ENCODE measurements around the gene PSMB1. TPM values are rescaled to one million over a fixed set of nuclear protein-coding genes. Genes with fewer than 3 reads are reported as not detected.

The PSMB1 gene
- total and polyA plus RNA-seq, 2 experiments from 2014 or later = 357 to 576 TPM

DNA sequence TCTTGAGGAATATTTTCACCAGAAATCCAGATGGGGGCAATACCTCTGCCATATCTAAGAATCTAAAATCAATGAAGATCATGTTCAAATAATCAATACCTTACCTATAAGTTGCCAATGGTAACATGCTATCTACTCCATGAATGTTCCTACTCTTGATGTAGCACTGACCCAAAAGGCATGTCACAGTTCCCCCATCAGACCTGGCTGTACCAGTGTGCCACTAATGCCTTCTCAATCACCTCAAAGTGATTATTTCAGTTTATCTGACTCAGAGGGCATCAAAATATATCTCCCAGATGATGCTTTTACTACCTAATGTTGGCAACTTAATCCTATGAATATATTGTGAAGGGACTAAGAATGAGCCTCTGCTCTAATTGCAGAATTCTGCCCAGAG lies 25.8 kb upstream of the PSMB1 start:
- peaks cover 13% of the 10 kb centered on the region for H3K36me3 ChIP-seq (ENCODE audit: insufficient read depth)
- no peak overlapping the region for H3K27ac Mint-ChIP-seq
- no peaks in the 10 kb centered on the region for H3K9me3 Mint-ChIP-seq
- H2AFZ ChIP-seq = no peak overlapping the region
- H4K20me1 ChIP-seq (replicated peaks; ENCODE audit: insufficient read depth) = 0 out of 2 replicates have a peak, but pooled peaks cover 6% of the 10 kb centered on the region
- H3K4me2 ChIP-seq = no peak overlapping the region
- H3K4me1 Mint-ChIP-seq = peaks cover 4% of the 10 kb centered on the region; the same call in 1 of the 3 replicates
- H3K79me2 ChIP-seq (replicated peaks; ENCODE audit: insufficient read depth) = peaks cover 13% of the 10 kb centered on the region
- H3K27ac ChIP-seq (ENCODE audit: low read depth) = no peak overlapping the region
- DNase-seq (ENCODE audit: low spot score) (no peak), ATAC-seq (no peak)
- H3K4me3 ChIP-seq = no peak overlapping the region
- no peak overlapping the region for H3K4me3 Mint-ChIP-seq
- no peaks in the 10 kb centered on the region for H3K9me2 ChIP-seq (ENCODE audit: insufficient read depth)
- no peaks in the 10 kb centered on the region for H3F3A ChIP-seq (replicated peaks; ENCODE audit: low read depth)
- 0 out of 2 replicates have a peak, but pooled peaks cover 6% of the 10 kb centered on the region for H3K4me1 ChIP-seq (ENCODE audit: insufficient read depth)
- H3K36me3 Mint-ChIP-seq (ENCODE audit: low read depth) = peaks cover 59% of the 10 kb centered on the region
- H3K27me3 Mint-ChIP-seq (ENCODE audit: insufficient read depth, low read depth, poor library complexity) = no peaks in the 10 kb centered on the region
- TF ChIP-seq EZH2 (IDR thresholded peaks at IDR 0.05; ENCODE audit: low read depth, unreplicated experiment) (no peak), POLR2AphosphoS5 (IDR thresholded peaks at IDR 0.05; ENCODE audit: low read depth) (no peak), JUNB (IDR thresholded peaks at IDR 0.05; ENCODE audit: unreplicated experiment) (no peak), ZNF331 (CRISPR knock-in tag; IDR thresholded peaks at IDR 0.05; ENCODE audit: low read depth) (no peak), NANOG (IDR thresholded peaks at IDR 0.05; ENCODE audit: borderline replicate concordance) (no peak), CREB1 (CRISPR knock-in tag; IDR thresholded peaks at IDR 0.05; ENCODE audit: low read depth) (no peak), STAT1 (IDR thresholded peaks at IDR 0.05; ENCODE audit: unreplicated experiment) (no peak), EZH2phosphoT487 (IDR thresholded peaks at IDR 0.05; ENCODE audit: unreplicated experiment) (no peak), ZNF114 (CRISPR knock-in tag; IDR thresholded peaks at IDR 0.05) (no peak)
- TF ChIP-seq, protein P1, sequence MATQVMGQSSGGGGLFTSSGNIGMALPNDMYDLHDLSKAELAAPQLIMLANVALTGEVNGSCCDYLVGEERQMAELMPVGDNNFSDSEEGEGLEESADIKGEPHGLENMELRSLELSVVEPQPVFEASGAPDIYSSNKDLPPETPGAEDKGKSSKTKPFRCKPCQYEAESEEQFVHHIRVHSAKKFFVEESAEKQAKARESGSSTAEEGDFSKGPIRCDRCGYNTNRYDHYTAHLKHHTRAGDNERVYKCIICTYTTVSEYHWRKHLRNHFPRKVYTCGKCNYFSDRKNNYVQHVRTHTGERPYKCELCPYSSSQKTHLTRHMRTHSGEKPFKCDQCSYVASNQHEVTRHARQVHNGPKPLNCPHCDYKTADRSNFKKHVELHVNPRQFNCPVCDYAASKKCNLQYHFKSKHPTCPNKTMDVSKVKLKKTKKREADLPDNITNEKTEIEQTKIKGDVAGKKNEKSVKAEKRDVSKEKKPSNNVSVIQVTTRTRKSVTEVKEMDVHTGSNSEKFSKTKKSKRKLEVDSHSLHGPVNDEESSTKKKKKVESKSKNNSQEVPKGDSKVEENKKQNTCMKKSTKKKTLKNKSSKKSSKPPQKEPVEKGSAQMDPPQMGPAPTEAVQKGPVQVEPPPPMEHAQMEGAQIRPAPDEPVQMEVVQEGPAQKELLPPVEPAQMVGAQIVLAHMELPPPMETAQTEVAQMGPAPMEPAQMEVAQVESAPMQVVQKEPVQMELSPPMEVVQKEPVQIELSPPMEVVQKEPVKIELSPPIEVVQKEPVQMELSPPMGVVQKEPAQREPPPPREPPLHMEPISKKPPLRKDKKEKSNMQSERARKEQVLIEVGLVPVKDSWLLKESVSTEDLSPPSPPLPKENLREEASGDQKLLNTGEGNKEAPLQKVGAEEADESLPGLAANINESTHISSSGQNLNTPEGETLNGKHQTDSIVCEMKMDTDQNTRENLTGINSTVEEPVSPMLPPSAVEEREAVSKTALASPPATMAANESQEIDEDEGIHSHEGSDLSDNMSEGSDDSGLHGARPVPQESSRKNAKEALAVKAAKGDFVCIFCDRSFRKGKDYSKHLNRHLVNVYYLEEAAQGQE (IDR thresholded peaks at IDR 0.05; ENCODE audit: unreplicated experiment) = no peak
- TF ChIP-seq, protein P2, sequence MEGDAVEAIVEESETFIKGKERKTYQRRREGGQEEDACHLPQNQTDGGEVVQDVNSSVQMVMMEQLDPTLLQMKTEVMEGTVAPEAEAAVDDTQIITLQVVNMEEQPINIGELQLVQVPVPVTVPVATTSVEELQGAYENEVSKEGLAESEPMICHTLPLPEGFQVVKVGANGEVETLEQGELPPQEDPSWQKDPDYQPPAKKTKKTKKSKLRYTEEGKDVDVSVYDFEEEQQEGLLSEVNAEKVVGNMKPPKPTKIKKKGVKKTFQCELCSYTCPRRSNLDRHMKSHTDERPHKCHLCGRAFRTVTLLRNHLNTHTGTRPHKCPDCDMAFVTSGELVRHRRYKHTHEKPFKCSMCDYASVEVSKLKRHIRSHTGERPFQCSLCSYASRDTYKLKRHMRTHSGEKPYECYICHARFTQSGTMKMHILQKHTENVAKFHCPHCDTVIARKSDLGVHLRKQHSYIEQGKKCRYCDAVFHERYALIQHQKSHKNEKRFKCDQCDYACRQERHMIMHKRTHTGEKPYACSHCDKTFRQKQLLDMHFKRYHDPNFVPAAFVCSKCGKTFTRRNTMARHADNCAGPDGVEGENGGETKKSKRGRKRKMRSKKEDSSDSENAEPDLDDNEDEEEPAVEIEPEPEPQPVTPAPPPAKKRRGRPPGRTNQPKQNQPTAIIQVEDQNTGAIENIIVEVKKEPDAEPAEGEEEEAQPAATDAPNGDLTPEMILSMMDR (conservative IDR thresholded peaks at IDR 0.05; ENCODE audit: low read depth in 2 of 2) = no peak
- TF ChIP-seq, protein P3, sequence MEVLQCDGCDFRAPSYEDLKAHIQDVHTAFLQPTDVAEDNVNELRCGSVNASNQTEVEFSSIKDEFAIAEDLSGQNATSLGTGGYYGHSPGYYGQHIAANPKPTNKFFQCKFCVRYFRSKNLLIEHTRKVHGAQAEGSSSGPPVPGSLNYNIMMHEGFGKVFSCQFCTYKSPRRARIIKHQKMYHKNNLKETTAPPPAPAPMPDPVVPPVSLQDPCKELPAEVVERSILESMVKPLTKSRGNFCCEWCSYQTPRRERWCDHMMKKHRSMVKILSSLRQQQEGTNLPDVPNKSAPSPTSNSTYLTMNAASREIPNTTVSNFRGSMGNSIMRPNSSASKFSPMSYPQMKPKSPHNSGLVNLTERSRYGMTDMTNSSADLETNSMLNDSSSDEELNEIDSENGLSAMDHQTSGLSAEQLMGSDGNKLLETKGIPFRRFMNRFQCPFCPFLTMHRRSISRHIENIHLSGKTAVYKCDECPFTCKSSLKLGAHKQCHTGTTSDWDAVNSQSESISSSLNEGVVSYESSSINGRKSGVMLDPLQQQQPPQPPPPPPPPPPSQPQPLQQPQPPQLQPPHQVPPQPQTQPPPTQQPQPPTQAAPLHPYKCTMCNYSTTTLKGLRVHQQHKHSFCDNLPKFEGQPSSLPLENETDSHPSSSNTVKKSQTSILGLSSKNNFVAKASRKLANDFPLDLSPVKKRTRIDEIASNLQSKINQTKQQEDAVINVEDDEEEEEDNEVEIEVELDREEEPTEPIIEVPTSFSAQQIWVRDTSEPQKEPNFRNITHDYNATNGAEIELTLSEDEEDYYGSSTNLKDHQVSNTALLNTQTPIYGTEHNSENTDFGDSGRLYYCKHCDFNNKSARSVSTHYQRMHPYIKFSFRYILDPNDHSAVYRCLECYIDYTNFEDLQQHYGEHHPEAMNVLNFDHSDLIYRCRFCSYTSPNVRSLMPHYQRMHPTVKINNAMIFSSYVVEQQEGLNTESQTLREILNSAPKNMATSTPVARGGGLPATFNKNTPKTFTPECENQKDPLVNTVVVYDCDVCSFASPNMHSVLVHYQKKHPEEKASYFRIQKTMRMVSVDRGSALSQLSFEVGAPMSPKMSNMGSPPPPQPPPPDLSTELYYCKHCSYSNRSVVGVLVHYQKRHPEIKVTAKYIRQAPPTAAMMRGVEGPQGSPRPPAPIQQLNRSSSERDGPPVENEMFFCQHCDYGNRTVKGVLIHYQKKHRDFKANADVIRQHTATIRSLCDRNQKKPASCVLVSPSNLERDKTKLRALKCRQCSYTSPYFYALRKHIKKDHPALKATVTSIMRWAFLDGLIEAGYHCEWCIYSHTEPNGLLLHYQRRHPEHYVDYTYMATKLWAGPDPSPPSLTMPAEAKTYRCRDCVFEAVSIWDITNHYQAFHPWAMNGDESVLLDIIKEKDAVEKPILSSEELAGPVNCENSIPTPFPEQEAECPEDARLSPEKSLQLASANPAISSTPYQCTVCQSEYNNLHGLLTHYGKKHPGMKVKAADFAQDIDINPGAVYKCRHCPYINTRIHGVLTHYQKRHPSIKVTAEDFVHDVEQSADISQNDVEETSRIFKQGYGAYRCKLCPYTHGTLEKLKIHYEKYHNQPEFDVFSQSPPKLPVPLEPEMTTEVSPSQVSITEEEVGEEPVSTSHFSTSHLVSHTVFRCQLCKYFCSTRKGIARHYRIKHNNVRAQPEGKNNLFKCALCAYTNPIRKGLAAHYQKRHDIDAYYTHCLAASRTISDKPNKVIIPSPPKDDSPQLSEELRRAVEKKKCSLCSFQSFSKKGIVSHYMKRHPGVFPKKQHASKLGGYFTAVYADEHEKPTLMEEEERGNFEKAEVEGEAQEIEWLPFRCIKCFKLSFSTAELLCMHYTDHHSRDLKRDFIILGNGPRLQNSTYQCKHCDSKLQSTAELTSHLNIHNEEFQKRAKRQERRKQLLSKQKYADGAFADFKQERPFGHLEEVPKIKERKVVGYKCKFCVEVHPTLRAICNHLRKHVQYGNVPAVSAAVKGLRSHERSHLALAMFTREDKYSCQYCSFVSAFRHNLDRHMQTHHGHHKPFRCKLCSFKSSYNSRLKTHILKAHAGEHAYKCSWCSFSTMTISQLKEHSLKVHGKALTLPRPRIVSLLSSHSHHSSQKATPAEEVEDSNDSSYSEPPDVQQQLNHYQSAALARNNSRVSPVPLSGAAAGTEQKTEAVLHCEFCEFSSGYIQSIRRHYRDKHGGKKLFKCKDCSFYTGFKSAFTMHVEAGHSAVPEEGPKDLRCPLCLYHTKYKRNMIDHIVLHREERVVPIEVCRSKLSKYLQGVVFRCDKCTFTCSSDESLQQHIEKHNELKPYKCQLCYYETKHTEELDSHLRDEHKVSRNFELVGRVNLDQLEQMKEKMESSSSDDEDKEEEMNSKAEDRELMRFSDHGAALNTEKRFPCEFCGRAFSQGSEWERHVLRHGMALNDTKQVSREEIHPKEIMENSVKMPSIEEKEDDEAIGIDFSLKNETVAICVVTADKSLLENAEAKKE (CRISPR knock-in tag; IDR thresholded peaks at IDR 0.05) = no peak
- TF ChIP-seq, protein P4, sequence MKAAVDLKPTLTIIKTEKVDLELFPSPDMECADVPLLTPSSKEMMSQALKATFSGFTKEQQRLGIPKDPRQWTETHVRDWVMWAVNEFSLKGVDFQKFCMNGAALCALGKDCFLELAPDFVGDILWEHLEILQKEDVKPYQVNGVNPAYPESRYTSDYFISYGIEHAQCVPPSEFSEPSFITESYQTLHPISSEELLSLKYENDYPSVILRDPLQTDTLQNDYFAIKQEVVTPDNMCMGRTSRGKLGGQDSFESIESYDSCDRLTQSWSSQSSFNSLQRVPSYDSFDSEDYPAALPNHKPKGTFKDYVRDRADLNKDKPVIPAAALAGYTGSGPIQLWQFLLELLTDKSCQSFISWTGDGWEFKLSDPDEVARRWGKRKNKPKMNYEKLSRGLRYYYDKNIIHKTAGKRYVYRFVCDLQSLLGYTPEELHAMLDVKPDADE (IDR thresholded peaks at IDR 0.05) = no peak
- no peaks in the 10 kb centered on the region for H3K27me3 ChIP-seq (ENCODE audit: insufficient read depth)
